Measurements from ENCODE around the gene DYRK3. TPM values are rescaled to one million over a fixed set of nuclear protein-coding genes. Genes with fewer than 3 reads are reported as not detected.

DYRK3 gene
- total RNA-seq, 2 experiments from 2014 or later = 8.3 to 8.7 TPM

- POLR2A ChIA-PET = interaction anchor here (0.6 kb wide), 1 partner anchor 11 kb away, joined by 3 read pairs; no protein-coding TSS in a partner anchor
- peaks cover 9% of the 10 kb centered on the region for H3K4me1 Mint-ChIP-seq
- intact Hi-C loops (cut with DNase I, micrococcal nuclease) = no loop called here
- ATAC-seq (no peak), DNase-seq (no peak)
- H3K4me3 Mint-ChIP-seq = no peak overlapping the region
- H3K36me3 Mint-ChIP-seq (ENCODE audit: low read depth) = no peaks in the 10 kb centered on the region
- H3K27ac Mint-ChIP-seq = no peak overlapping the region
- CTCF ChIA-PET = interaction anchor here (0.7 to 27.4 kb wide), 10 partner anchors 9 to 242 kb away, joined by 3 to 564 read pairs (median 4); partner anchors contain the start of gene DYRK3
- H3K9me3 Mint-ChIP-seq (ENCODE audit: low read depth) = no peaks in the 10 kb centered on the region
- peaks cover 18% of the 10 kb centered on the region for H3K27me3 Mint-ChIP-seq
Observed at GRCh38 chr1:206668874-206669410, 33.6 kb downstream of the DYRK3 start.

GRCh38 chr1:206672011-206672688, 36.8 kb downstream of the DYRK3 start:
- ChIA-PET POLR2A (no interaction called here), CTCF (interaction anchor here (0.8 to 5.8 kb wide), 5 partner anchors 8 to 138 kb away, joined by 3 to 63 read pairs (median 3); no protein-coding TSS in a partner anchor)
- intact Hi-C loops (cut with DNase I, micrococcal nuclease) = no loop called here
- no peak overlapping the region for H3K4me3 Mint-ChIP-seq
- no peaks in the 10 kb centered on the region for H3K36me3 Mint-ChIP-seq (ENCODE audit: low read depth)
- ATAC-seq (no peak), DNase-seq (no peak)
- H3K4me1 Mint-ChIP-seq = peaks cover 7% of the 10 kb centered on the region
- peaks cover 11% of the 10 kb centered on the region for H3K27me3 Mint-ChIP-seq
- no peak overlapping the region for H3K27ac Mint-ChIP-seq
- H3K9me3 Mint-ChIP-seq (ENCODE audit: low read depth) = no peaks in the 10 kb centered on the region

GRCh38 chr1:206672844-206673758, 37.8 kb downstream of the DYRK3 start:
- ChIA-PET POLR2A (interaction anchor here (0.7 kb wide), 1 partner anchor 9 kb away, joined by 3 read pairs; no protein-coding TSS in a partner anchor), CTCF (interaction anchor here (0.8 to 5.8 kb wide), 10 partner anchors 9 to 138 kb away, joined by 3 to 63 read pairs (median 4); partner anchors contain the start of gene DYRK3)
- intact Hi-C loops (cut with DNase I, micrococcal nuclease) = no loop called here
- no peaks in the 10 kb centered on the region for H3K36me3 Mint-ChIP-seq (ENCODE audit: low read depth)
- ATAC-seq (no peak), DNase-seq (no peak)
- no peak overlapping the region for H3K27ac Mint-ChIP-seq
- no peak overlapping the region for H3K4me3 Mint-ChIP-seq
- H3K27me3 Mint-ChIP-seq = peaks cover 6% of the 10 kb centered on the region
- peaks cover 6% of the 10 kb centered on the region for H3K4me1 Mint-ChIP-seq
- H3K9me3 Mint-ChIP-seq (ENCODE audit: low read depth) = no peaks in the 10 kb centered on the region

- ChIA-PET POLR2A (no interaction called here), CTCF (interaction anchor here (0.9 to 5.8 kb wide), 7 partner anchors 10 to 204 kb away, joined by 3 to 63 read pairs (median 4); partner anchors contain the start of genes DYRK3 and IKBKE)
- Mint-ChIP-seq H3K27ac (no peak overlapping the region), H3K4me1 (peaks cover 8% of the 10 kb centered on the region), H3K27me3 (peaks cover 4% of the 10 kb centered on the region), H3K9me3 (ENCODE audit: low read depth) (no peaks in the 10 kb centered on the region), H3K36me3 (ENCODE audit: low read depth) (no peaks in the 10 kb centered on the region), H3K4me3 (no peak overlapping the region)
- ATAC-seq (no peak), DNase-seq (no peak)
- intact Hi-C loops (cut with DNase I, micrococcal nuclease) = no loop called here
Observed at GRCh38 chr1:206674236-206674635, 38.9 kb downstream of the DYRK3 start.

- H3K36me3 Mint-ChIP-seq (ENCODE audit: low read depth) = no peaks in the 10 kb centered on the region
- H3K27me3 Mint-ChIP-seq = peaks cover 4% of the 10 kb centered on the region
- ATAC-seq (no peak), DNase-seq (no peak)
- ChIA-PET CTCF (interaction anchor here (1.0 to 5.8 kb wide), 4 partner anchors 11 to 205 kb away, joined by 3 to 63 read pairs (median 4); partner anchors contain the start of gene IKBKE), POLR2A (no interaction called here)
- no peak overlapping the region for H3K27ac Mint-ChIP-seq
- H3K4me1 Mint-ChIP-seq = peaks cover 11% of the 10 kb centered on the region
- H3K4me3 Mint-ChIP-seq = no peak overlapping the region
- H3K9me3 Mint-ChIP-seq (ENCODE audit: low read depth) = no peaks in the 10 kb centered on the region
- intact Hi-C loops (cut with DNase I, micrococcal nuclease) = no loop called here
Observed at GRCh38 chr1:206674745-206675175, 39.4 kb downstream of the DYRK3 start.

GRCh38 chr1:206676499-206676898, 41.2 kb downstream of the DYRK3 start:
- Mint-ChIP-seq H3K9me3 (ENCODE audit: low read depth) (no peaks in the 10 kb centered on the region), H3K36me3 (ENCODE audit: low read depth) (no peaks in the 10 kb centered on the region), H3K27ac (no peak overlapping the region), H3K27me3 (peaks cover under 1% of the 10 kb centered on the region), H3K4me1 (peaks cover 27% of the 10 kb centered on the region), H3K4me3 (no peak overlapping the region)
- DNase-seq = no peak
- ChIA-PET POLR2A (no interaction called here), CTCF (interaction anchor here (0.8 to 5.8 kb wide), 3 partner anchors 12 to 56 kb away, joined by 3 to 63 read pairs (median 3); no protein-coding TSS in a partner anchor)
- intact Hi-C loops (cut with DNase I, micrococcal nuclease) = no loop called here
- no peak for ATAC-seq

- no peak overlapping the region for H3K4me3 Mint-ChIP-seq
- peak; percentile 34 for ATAC-seq
Observed at GRCh38 chr1:206678490-206678889, 43.2 kb downstream of the DYRK3 start.

GRCh38 chr1:206679738-206680211, 44.4 kb downstream of the DYRK3 start:
- ChIA-PET POLR2A (no interaction called here), CTCF (interaction anchor here (0.6 to 3.5 kb wide), 13 partner anchors 13 to 241 kb away, joined by 3 to 19 read pairs (median 3); no protein-coding TSS in a partner anchor)
- Mint-ChIP-seq H3K36me3 (ENCODE audit: low read depth) (no peaks in the 10 kb centered on the region), H3K27ac (peak overlapping the region; percentile 47), H3K27me3 (peaks cover 2% of the 10 kb centered on the region), H3K4me1 (peaks cover 45% of the 10 kb centered on the region), H3K9me3 (ENCODE audit: low read depth) (no peaks in the 10 kb centered on the region), H3K4me3 (no peak overlapping the region)
- peak; percentile 49 for ATAC-seq
- peak; percentile 44 for DNase-seq
- intact Hi-C loops (cut with DNase I, micrococcal nuclease) = loop anchor here (5.0 to 10.0 kb wide), 2 partner anchors 177 to 1045 kb away; partner anchors contain the start of gene ELK4 (in 1 of the 2)

More at GRCh38 chr1:206678490-206678889, 43.2 kb downstream of the DYRK3 start:
- DNase-seq = no peak
- Mint-ChIP-seq H3K27ac (no peak overlapping the region), H3K36me3 (ENCODE audit: low read depth) (no peaks in the 10 kb centered on the region), H3K27me3 (peaks cover 2% of the 10 kb centered on the region), H3K4me1 (peaks cover 35% of the 10 kb centered on the region), H3K9me3 (ENCODE audit: low read depth) (no peaks in the 10 kb centered on the region)
- ChIA-PET POLR2A (interaction anchor here (0.6 kb wide), 1 partner anchor 9 kb away, joined by 4 read pairs; no protein-coding TSS in a partner anchor), CTCF (interaction anchor here (0.7 to 1.5 kb wide), 4 partner anchors 23 to 243 kb away, joined by 3 to 4 read pairs (median 3); no protein-coding TSS in a partner anchor)
- intact Hi-C loops (cut with DNase I, micrococcal nuclease) = no loop called here

GRCh38 chr1:206680279-206680678, 44.9 kb downstream of the DYRK3 start:
- Mint-ChIP-seq H3K36me3 (ENCODE audit: low read depth) (no peaks in the 10 kb centered on the region), H3K27ac (peak overlapping the region; percentile 47), H3K27me3 (peaks cover 2% of the 10 kb centered on the region), H3K9me3 (ENCODE audit: low read depth) (no peaks in the 10 kb centered on the region), H3K4me3 (no peak overlapping the region), H3K4me1 (peaks cover 45% of the 10 kb centered on the region)
- POLR2A ChIA-PET = no interaction called here
- intact Hi-C loops (cut with DNase I, micrococcal nuclease) = loop anchor here (5.0 to 10.0 kb wide), 2 partner anchors 178 to 1045 kb away; partner anchors contain the start of gene ELK4 (in 1 of the 2)
- CTCF ChIA-PET = interaction anchor here (0.6 to 3.5 kb wide), 10 partner anchors 13 to 67 kb away, joined by 3 to 19 read pairs (median 4); no protein-coding TSS in a partner anchor
- no peak for DNase-seq
- ATAC-seq = no peak

GRCh38 chr1:206681359-206681758, 46.0 kb downstream of the DYRK3 start:
- ATAC-seq (no peak), DNase-seq (no peak)
- ChIA-PET CTCF (interaction anchor here (1.6 to 3.5 kb wide), 2 partner anchors 18 to 50 kb away, joined by 4 to 19 read pairs; no protein-coding TSS in a partner anchor), POLR2A (no interaction called here)
- Mint-ChIP-seq H3K4me3 (no peak overlapping the region), H3K9me3 (ENCODE audit: low read depth) (no peaks in the 10 kb centered on the region), H3K36me3 (ENCODE audit: low read depth) (peaks cover 2% of the 10 kb centered on the region), H3K4me1 (peaks cover 48% of the 10 kb centered on the region), H3K27me3 (peaks cover 2% of the 10 kb centered on the region), H3K27ac (no peak overlapping the region)
- intact Hi-C loops (cut with DNase I, micrococcal nuclease) = loop anchor here (1.0 to 10.0 kb wide), 3 partner anchors 15 to 1047 kb away; partner anchors contain the start of gene ELK4 (in 1 of the 2)

All from activated CD4-positive, alpha-beta T cell treated with anti-CD3 and anti-CD28 coated beads for 36 hours (primary cell).